Measurements from ENCODE around the gene ST3GAL4. TPM values are rescaled to one million over a fixed set of nuclear protein-coding genes. Genes with fewer than 3 reads are reported as not detected.

Gene ST3GAL4
- total and polyA plus RNA-seq, 10 of the 15 experiments (the other 5 are each of a cell fraction or from before 2014, with no cell fraction given), result 3.8 to 8.1 (median 6.5) TPM; not detected in 2

DNA sequence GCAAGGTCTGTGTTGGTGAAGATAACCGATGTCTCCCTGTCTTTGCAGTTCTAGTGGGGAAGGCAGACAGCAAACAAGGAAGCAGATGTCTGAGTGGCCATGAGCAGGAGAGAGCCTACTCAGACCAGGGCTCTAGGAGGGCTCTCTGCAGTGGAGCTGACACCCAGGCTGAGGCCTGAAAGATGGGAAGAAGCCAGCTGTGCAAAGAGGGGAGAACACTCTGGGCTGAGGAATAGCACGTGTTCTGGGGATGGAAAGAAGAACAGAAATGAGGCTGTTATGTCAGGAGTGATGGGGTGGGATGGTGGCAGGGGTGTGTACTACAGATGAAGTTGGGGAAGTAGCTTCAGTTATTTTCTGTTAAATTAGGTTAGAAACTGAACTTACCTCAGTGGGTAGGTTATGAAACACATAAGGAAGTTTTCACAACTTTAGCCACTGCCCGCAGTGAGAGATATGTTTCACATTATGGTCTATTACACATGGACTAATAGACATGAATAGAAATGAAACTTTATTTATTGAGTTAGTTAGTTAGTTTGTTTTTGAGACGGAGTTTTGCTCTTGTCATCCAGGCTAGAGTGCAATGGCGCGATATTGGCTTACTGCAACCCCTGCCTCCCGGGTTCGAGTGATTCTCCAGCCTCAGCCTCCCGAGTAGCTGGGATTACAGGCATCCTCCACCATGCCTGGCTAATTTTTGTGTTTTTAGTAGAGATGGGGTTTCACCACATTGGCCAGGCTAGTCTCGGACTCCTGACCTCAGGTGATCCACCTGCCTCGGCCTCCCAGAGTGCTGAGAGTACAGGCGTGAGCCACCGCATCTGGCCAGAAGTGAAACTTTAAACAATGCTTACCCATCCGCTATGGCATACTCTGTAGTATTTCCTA is 43.8 kb upstream of the ST3GAL4 start (continued):
- TF ChIP-seq SREBF2 (IDR thresholded peaks at IDR 0.05; ENCODE audit: low read length), result no peak
- TF ChIP-seq DPF2 (IDR thresholded peaks at IDR 0.05), result peak; percentile 68; the same call in 1 of the 2 replicates
- no peak for TF ChIP-seq KDM1A (IDR thresholded peaks at IDR 0.05; ENCODE audit: borderline replicate concordance)
- TF ChIP-seq ZBTB4 (CRISPR knock-in tag; IDR thresholded peaks at IDR 0.05), result no peak
- no peak for TF ChIP-seq ZZZ3 (IDR thresholded peaks at IDR 0.05; ENCODE audit: control insufficient read depth, insufficient read length, low read depth)
- no peak for TF ChIP-seq SUPT20H (IDR thresholded peaks at IDR 0.05; ENCODE audit: borderline replicate concordance, control insufficient read depth, low read depth, low read length)
- TF ChIP-seq NR2F1 (conservative IDR thresholded peaks at IDR 0.05), result peak; percentile 71
- no peak for TF ChIP-seq NR2C2 (IDR thresholded peaks at IDR 0.05; ENCODE audit: borderline replicate concordance, control insufficient read depth, insufficient read length, low read depth)
- TF ChIP-seq STAT3 (IDR thresholded peaks at IDR 0.05; ENCODE audit: low read depth, low read length), result no peak
- peak; percentile 22; the same call in 1 of the 2 replicates for TF ChIP-seq ATF2 (IDR thresholded peaks at IDR 0.05; ENCODE audit: low read length)
- no peak; the same call in 1 of the 2 replicates for TF ChIP-seq TBL1XR1 (IDR thresholded peaks at IDR 0.05; ENCODE audit: low read depth, low read length)
- no peak for TF ChIP-seq ZNF384 (IDR thresholded peaks at IDR 0.05; ENCODE audit: borderline replicate concordance, low read depth, low read length)
- no peak for TF ChIP-seq MXI1 (IDR thresholded peaks at IDR 0.05; ENCODE audit: low read depth, low read length)
- TF ChIP-seq EP300 (IDR thresholded peaks at IDR 0.05; ENCODE audit: borderline replicate concordance in 1 of 2, control insufficient read depth in 1 of 2, low read depth in 2 of 2, low read length in 2 of 2), result peak in 1 of 2 experiments; percentile 17; a peak in 1 of 4 replicates
- TF ChIP-seq MTA2 (IDR thresholded peaks at IDR 0.05; ENCODE audit: low read depth), result peak; percentile 89
- no peak for TF ChIP-seq TCF7 (IDR thresholded peaks at IDR 0.05; ENCODE audit: borderline replicate concordance)
- no peak for TF ChIP-seq ESRRA (IDR thresholded peaks at IDR 0.05; ENCODE audit: low read length)
- TF ChIP-seq CBX5 (IDR thresholded peaks at IDR 0.05; ENCODE audit: low read depth), result no peak
- TF ChIP-seq, protein P1, sequence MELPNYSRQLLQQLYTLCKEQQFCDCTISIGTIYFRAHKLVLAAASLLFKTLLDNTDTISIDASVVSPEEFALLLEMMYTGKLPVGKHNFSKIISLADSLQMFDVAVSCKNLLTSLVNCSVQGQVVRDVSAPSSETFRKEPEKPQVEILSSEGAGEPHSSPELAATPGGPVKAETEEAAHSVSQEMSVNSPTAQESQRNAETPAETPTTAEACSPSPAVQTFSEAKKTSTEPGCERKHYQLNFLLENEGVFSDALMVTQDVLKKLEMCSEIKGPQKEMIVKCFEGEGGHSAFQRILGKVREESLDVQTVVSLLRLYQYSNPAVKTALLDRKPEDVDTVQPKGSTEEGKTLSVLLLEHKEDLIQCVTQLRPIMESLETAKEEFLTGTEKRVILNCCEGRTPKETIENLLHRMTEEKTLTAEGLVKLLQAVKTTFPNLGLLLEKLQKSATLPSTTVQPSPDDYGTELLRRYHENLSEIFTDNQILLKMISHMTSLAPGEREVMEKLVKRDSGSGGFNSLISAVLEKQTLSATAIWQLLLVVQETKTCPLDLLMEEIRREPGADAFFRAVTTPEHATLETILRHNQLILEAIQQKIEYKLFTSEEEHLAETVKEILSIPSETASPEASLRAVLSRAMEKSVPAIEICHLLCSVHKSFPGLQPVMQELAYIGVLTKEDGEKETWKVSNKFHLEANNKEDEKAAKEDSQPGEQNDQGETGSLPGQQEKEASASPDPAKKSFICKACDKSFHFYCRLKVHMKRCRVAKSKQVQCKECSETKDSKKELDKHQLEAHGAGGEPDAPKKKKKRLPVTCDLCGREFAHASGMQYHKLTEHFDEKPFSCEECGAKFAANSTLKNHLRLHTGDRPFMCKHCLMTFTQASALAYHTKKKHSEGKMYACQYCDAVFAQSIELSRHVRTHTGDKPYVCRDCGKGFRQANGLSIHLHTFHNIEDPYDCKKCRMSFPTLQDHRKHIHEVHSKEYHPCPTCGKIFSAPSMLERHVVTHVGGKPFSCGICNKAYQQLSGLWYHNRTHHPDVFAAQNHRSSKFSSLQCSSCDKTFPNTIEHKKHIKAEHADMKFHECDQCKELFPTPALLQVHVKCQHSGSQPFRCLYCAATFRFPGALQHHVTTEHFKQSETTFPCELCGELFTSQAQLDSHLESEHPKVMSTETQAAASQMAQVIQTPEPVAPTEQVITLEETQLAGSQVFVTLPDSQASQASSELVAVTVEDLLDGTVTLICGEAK (IDR thresholded peaks at IDR 0.05; ENCODE audit: borderline replicate concordance), result peak; percentile 63; the same call in 1 of the 2 replicates

Measured in GM12878 (cell line).